Neural progenitor cell (in vitro differentiated cells): ENCODE measurements around the gene MACROD2. TPM values are rescaled to one million over a fixed set of nuclear protein-coding genes. Genes with fewer than 3 reads are reported as not detected.
A peak's percentile ranks its signal among the peaks of the same experiment; 100 is the strongest.

Experiments
- DNase-seq: peaks from one replicate; pipeline ENCODE4 v3.0.0-alpha.2; 2016; ENCODE audit warnings: low spot score
- H2AFZ ChIP-seq: fragments of 200-600 bp; sonication (generic); replicated peaks from 2 replicates; pipeline ENCODE4 v1.6.1; 2016; ENCODE audit warnings: antibody characterized with exemption
- H3F3A ChIP-seq: fragments of 200-600 bp; sonication (generic); 2 replicates; pipeline ENCODE4 v1.6.1; 2016; ENCODE audit warnings: antibody characterized with exemption, low read depth
- H3K27ac ChIP-seq: fragments of 200-600 bp; sonication (generic); 2 replicates; pipeline ENCODE4 v1.5.1; 2016; ENCODE audit warnings: mild to moderate bottlenecking
- H3K27me3 ChIP-seq: fragments of 200-600 bp; sonication (generic); 2 replicates; pipeline ENCODE4 v1.6.1; 2016; ENCODE audit warnings: mild to moderate bottlenecking, moderate library complexity
- H3K36me3 ChIP-seq: fragments of 200-600 bp; sonication (generic); 2 replicates; pipeline ENCODE4 v1.5.1; 2016
- H3K4me1 ChIP-seq: fragments of 200-600 bp; sonication (generic); 2 replicates; pipeline ENCODE4 v1.6.1; 2016; ENCODE audit warnings: mixed run types
- H3K4me2 ChIP-seq: fragments of 200-600 bp; sonication (generic); 2 replicates; pipeline ENCODE4 v1.6.1; 2016
- H3K4me3 ChIP-seq: fragments of 200-600 bp; sonication (generic); 2 replicates; pipeline ENCODE4 v1.5.1; 2016
- H3K79me2 ChIP-seq: fragments of 200-600 bp; sonication (generic); 2 replicates; pipeline ENCODE4 v1.6.1; 2016; ENCODE audit warnings: low read depth
- H3K9ac ChIP-seq: fragments of 200-600 bp; sonication (generic); 2 replicates; pipeline ENCODE4 v1.6.1; 2016
- H3K9me3 ChIP-seq: fragments of 200-600 bp; sonication (generic); 2 replicates; pipeline ENCODE4 v1.5.1; 2016; ENCODE audit warnings: low read depth
- H4K20me1 ChIP-seq: fragments of 200-600 bp; sonication (generic); 2 replicates; pipeline ENCODE4 v1.6.1; 2016; ENCODE audit warnings: low read depth
- H3K27ac Mint-ChIP-seq: 3 replicates; pipeline ENCODE4 v1.8.0; 2021; ENCODE audit warnings: mixed read lengths
- H3K27me3 Mint-ChIP-seq: 2 replicates; pipeline ENCODE4 v1.8.0; 2022; ENCODE audit warnings: low read depth, mild to moderate bottlenecking, inconsistent platforms, moderate library complexity, mixed read lengths; ENCODE audit not compliant: insufficient read depth
- H3K36me3 Mint-ChIP-seq: 3 replicates; pipeline ENCODE4 v1.8.0; 2021; ENCODE audit warnings: mixed read lengths
- H3K4me1 Mint-ChIP-seq: 3 replicates; pipeline ENCODE4 v1.8.0; 2021; ENCODE audit warnings: mixed read lengths
- H3K4me3 Mint-ChIP-seq: 3 replicates; pipeline ENCODE4 v1.8.0; 2021; ENCODE audit warnings: mild to moderate bottlenecking, moderate library complexity, mixed read lengths
- H3K9me3 Mint-ChIP-seq: 3 replicates; pipeline ENCODE4 v1.8.0; 2020; ENCODE audit warnings: mixed read lengths
- EZH2 ChIP-seq: fragments of 200-600 bp; sonication (generic); IDR thresholded peaks from 2 replicates; pipeline ENCODE4 v1.6.1; 2017; ENCODE audit warnings: antibody characterized with exemption, mild to moderate bottlenecking, moderate library complexity
- EZH2phosphoT487 ChIP-seq: fragments of 200-600 bp; sonication (generic); IDR thresholded peaks from 2 replicates; pipeline ENCODE4 v1.6.1; 2017; ENCODE audit warnings: antibody characterized with exemption
- total RNA-seq: library from RNA; depleted of rRNA; stranded (reverse); fragments of >200 nt; gene quantifications from 2 replicates; pipeline ENCODE4 v1.2.3, GENCODE V29; 2015; ENCODE audit warnings: low replicate concordance
- TF ChIP-seq, protein P1 (sequence below): fragments of 200-600 bp; sonication (generic); IDR thresholded peaks from 2 replicates; pipeline ENCODE4 v1.5.1; 2017; ENCODE audit warnings: antibody characterized with exemption, mild to moderate bottlenecking

Gene MACROD2
- total RNA-seq, 1 donor from 2014 or later = 11.9 TPM

GRCh38 chr20:15857173-15857784, 1862.0 kb downstream of the MACROD2 start:
- Mint-ChIP-seq H3K36me3 (no peaks in the 10 kb centered on the region), H3K4me3 (no peak overlapping the region), H3K27ac (no peak overlapping the region), H3K9me3 (peaks cover 2% of the 10 kb centered on the region), H3K4me1 (peaks cover 5% of the 10 kb centered on the region), H3K27me3 (peaks cover 5% of the 10 kb centered on the region)
- no peak overlapping the region for H3K27ac ChIP-seq
- no peak overlapping the region for H3K9ac ChIP-seq
- H3K79me2 ChIP-seq = no peaks in the 10 kb centered on the region
- H2AFZ ChIP-seq = no peak overlapping the region
- H3K4me1 ChIP-seq = no peaks in the 10 kb centered on the region
- H3F3A ChIP-seq = no peaks in the 10 kb centered on the region
- no peaks in the 10 kb centered on the region for H3K27me3 ChIP-seq
- H3K9me3 ChIP-seq = no peaks in the 10 kb centered on the region
- DNase-seq = no peak
- H3K4me2 ChIP-seq = no peak overlapping the region
- TF ChIP-seq EZH2phosphoT487 = no peak
- TF ChIP-seq, protein P1, sequence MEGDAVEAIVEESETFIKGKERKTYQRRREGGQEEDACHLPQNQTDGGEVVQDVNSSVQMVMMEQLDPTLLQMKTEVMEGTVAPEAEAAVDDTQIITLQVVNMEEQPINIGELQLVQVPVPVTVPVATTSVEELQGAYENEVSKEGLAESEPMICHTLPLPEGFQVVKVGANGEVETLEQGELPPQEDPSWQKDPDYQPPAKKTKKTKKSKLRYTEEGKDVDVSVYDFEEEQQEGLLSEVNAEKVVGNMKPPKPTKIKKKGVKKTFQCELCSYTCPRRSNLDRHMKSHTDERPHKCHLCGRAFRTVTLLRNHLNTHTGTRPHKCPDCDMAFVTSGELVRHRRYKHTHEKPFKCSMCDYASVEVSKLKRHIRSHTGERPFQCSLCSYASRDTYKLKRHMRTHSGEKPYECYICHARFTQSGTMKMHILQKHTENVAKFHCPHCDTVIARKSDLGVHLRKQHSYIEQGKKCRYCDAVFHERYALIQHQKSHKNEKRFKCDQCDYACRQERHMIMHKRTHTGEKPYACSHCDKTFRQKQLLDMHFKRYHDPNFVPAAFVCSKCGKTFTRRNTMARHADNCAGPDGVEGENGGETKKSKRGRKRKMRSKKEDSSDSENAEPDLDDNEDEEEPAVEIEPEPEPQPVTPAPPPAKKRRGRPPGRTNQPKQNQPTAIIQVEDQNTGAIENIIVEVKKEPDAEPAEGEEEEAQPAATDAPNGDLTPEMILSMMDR = no peak
- H4K20me1 ChIP-seq = no peaks in the 10 kb centered on the region
- no peaks in the 10 kb centered on the region for H3K36me3 ChIP-seq
- no peak overlapping the region for H3K4me3 ChIP-seq

DNA sequence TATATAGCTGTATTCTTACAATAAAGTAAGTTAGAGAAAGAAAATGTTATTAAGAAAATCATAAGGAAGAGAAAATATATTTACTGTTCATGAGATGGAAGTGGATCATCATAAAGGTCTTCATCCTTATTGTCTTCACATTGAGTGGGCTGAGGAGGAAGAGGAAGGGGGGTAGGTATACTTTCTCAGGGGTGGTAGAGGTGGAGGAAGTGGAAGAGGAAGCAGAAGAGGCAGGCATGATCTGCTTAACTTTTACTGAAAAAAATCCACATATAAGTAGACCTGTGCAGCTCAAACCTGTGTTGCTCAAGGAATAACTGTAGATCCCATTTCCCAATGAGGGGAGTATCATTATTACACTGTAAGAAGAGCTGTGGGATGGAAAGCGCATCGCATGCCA, 1863.7 kb downstream of the MACROD2 start:
- H3K9me3 ChIP-seq = no peaks in the 10 kb centered on the region
- peaks cover under 1% of the 10 kb centered on the region for H3K9me3 Mint-ChIP-seq
- DNase-seq = no peak

DNA sequence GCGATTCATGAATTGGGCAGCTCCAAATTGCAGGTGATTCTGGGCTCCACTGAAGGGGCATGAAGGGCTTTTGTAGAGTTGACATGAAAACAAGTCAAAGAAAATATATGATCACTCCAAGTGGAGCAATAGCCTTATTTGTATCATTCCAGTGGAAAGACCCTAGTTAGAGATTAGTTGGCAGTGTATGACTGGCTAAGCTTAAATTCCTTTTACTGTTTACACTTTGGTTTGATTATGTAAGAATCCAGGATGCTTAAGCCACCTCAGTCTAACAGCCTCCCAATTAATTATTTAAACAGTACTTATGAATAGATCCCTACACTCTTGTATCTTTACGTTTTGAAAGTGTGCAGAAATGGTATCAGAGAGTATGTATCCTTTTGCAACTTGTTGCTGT, 1865.5 kb downstream of the MACROD2 start:
- Mint-ChIP-seq H3K36me3 (no peaks in the 10 kb centered on the region), H3K4me3 (no peak overlapping the region), H3K27me3 (peaks cover 5% of the 10 kb centered on the region), H3K9me3 (peaks cover 3% of the 10 kb centered on the region), H3K4me1 (no peaks in the 10 kb centered on the region), H3K27ac (no peak overlapping the region)
- TF ChIP-seq, protein P1 = no peak
- H3F3A ChIP-seq = no peaks in the 10 kb centered on the region
- H2AFZ ChIP-seq = no peak overlapping the region
- no peaks in the 10 kb centered on the region for H3K9me3 ChIP-seq
- no peaks in the 10 kb centered on the region for H4K20me1 ChIP-seq
- no peak overlapping the region for H3K4me3 ChIP-seq
- no peaks in the 10 kb centered on the region for H3K79me2 ChIP-seq
- H3K9ac ChIP-seq = no peak overlapping the region
- no peak overlapping the region for H3K4me2 ChIP-seq
- no peaks in the 10 kb centered on the region for H3K36me3 ChIP-seq
- H3K27ac ChIP-seq = no peak overlapping the region
- H3K27me3 ChIP-seq = no peaks in the 10 kb centered on the region
- no peaks in the 10 kb centered on the region for H3K4me1 ChIP-seq
- no peak for DNase-seq

More for the DNA sequence above, 1863.7 kb downstream of the MACROD2 start:
- Histone ChIP-seq H3K36me3 (no peaks in the 10 kb centered on the region), H4K20me1 (no peaks in the 10 kb centered on the region), H3F3A (no peaks in the 10 kb centered on the region), H3K27me3 (no peaks in the 10 kb centered on the region), H3K79me2 (no peaks in the 10 kb centered on the region), H3K27ac (no peak overlapping the region), H3K9ac (no peak overlapping the region), H3K4me1 (no peaks in the 10 kb centered on the region), H3K4me2 (no peak overlapping the region), H3K4me3 (no peak overlapping the region), H2AFZ (no peak overlapping the region)
- Mint-ChIP-seq H3K27ac (no peak overlapping the region), H3K4me3 (peak overlapping the region; percentile 0), H3K27me3 (peaks cover 5% of the 10 kb centered on the region), H3K36me3 (no peaks in the 10 kb centered on the region), H3K4me1 (peaks cover 4% of the 10 kb centered on the region)
- TF ChIP-seq, protein P1 = no peak
- TF ChIP-seq EZH2 = no peak
- TF ChIP-seq EZH2phosphoT487 = no peak
